Measurements from ENCODE around the gene TIPRL.

GRCh38 chr1:168245042-168245441 is 66.3 kb downstream of the TIPRL start:
- no peak for TF ChIP-seq CTCF (IDR thresholded peaks at IDR 0.05)
- TF ChIP-seq EP300 (IDR thresholded peaks at IDR 0.05) = no peak

All from stomach (tissue), 4 donors.